ENCODE measurements around the gene DHRS9.

GRCh38 chr2:169027234-169027633 is 42.1 kb upstream of the DHRS9 start:
- TF ChIP-seq CTCF (IDR thresholded peaks at IDR 0.05) (no peak), POLR2A (IDR thresholded peaks at IDR 0.05) (no peak)

All from uterus (tissue), 2 donors.